ENCODE measurements around the gene RXFP1.
A peak's percentile ranks its signal among the peaks of the same experiment; 100 is the strongest.

RXFP1 gene

GRCh38 chr4:158521484-158522088, at the start of gene RXFP1:
Gene RXFP1, plus strand, starts transcription at chr4:158521882. Its CDS starts 95 bp downstream, at chr4:158521977.
- DNase-seq, result no peak

- no peak for DNase-seq
Measured at GRCh38 chr4:158481811-158482210, 39.9 kb upstream of the RXFP1 start.

- DNase-seq, result no peak
Measured at GRCh38 chr4:158484173-158484885, 37.4 kb upstream of the RXFP1 start.

- no peak for DNase-seq
Measured at GRCh38 chr4:158490629-158491028, 31.1 kb upstream of the RXFP1 start.

- no peak for DNase-seq
Measured at GRCh38 chr4:158492391-158492790, 29.3 kb upstream of the RXFP1 start.

- DNase-seq, result peak in 1 of 2 experiments; percentile 1
Measured at GRCh38 chr4:158496030-158496741, 25.5 kb upstream of the RXFP1 start.

- no peak for DNase-seq
Measured at GRCh38 chr4:158500054-158500453, 21.6 kb upstream of the RXFP1 start.

- DNase-seq, result no peak
Measured at GRCh38 chr4:158513256-158513655, 8.4 kb upstream of the RXFP1 start.

- DNase-seq, result no peak
Measured at GRCh38 chr4:158519226-158519625, 2.5 kb upstream of the RXFP1 start.

- DNase-seq, result no peak
Measured at GRCh38 chr4:158523990-158524535, 2.4 kb downstream of the RXFP1 start.

GRCh38 chr4:158527516-158527915, 5.8 kb downstream of the RXFP1 start:
- no peak for DNase-seq

GRCh38 chr4:158529505-158529904, 7.8 kb downstream of the RXFP1 start:
- no peak for DNase-seq

- no peak for DNase-seq
Measured at GRCh38 chr4:158530381-158530780, 8.7 kb downstream of the RXFP1 start.

- DNase-seq, result no peak
Measured at GRCh38 chr4:158530898-158531297, 9.2 kb downstream of the RXFP1 start.

- DNase-seq, result no peak
Measured at GRCh38 chr4:158532556-158533231, 11.0 kb downstream of the RXFP1 start.

GRCh38 chr4:158534727-158535126, 13.0 kb downstream of the RXFP1 start:
- no peak for DNase-seq

GRCh38 chr4:158535130-158535614, 13.5 kb downstream of the RXFP1 start:
- DNase-seq, result no peak

GRCh38 chr4:158536833-158537232, 15.2 kb downstream of the RXFP1 start:
- DNase-seq, result no peak

GRCh38 chr4:158538176-158538575, 16.5 kb downstream of the RXFP1 start:
- DNase-seq, result no peak

GRCh38 chr4:158538911-158539310, 17.2 kb downstream of the RXFP1 start:
- DNase-seq, result no peak

GRCh38 chr4:158540125-158540907, 18.6 kb downstream of the RXFP1 start:
- no peak for DNase-seq

- DNase-seq, result no peak
Measured at GRCh38 chr4:158541506-158541905, 19.8 kb downstream of the RXFP1 start.
